ENCODE measurements around the gene CES2.

The CES2 gene

DNA sequence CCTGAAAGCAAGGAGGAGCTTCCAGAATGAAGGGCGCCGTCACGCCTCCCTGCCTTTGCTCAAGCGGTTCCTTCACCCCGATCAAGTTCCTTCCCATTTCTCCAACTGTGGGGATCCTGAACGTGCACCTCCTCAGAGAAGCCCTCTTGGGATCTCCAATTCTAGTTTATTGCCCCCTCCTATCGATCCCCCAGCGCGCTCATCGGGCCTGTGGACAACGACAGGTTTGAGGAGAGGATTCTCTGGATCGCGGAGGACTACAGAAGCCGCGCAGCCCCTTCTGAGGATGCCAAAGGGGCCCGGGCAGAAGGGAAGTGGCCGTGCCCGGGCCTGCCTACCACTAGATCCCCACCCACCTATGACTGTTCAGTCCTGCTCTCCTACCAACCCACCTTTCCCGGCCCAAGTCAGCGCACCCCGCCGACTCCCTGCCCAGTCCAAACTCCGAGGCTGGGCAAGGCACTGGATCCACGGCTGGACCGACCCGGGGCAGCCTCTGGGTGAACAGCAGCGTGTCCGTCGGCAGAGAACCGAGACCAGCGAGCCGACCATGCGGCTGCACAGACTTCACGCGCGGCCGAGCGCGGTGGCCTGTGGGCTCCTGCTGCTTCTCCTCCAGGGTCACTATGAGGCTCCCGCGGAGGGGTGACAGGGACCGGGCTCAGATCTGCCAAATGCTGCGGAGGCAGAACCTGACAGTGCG lies 13.0 kb downstream of the CES2 start:
- DNase-seq (ENCODE audit: low read depth) = no peak
- peak overlapping the region; percentile 58 for H3K4me3 ChIP-seq (ENCODE audit: low read depth, low read length)
- TF ChIP-seq, protein P1, sequence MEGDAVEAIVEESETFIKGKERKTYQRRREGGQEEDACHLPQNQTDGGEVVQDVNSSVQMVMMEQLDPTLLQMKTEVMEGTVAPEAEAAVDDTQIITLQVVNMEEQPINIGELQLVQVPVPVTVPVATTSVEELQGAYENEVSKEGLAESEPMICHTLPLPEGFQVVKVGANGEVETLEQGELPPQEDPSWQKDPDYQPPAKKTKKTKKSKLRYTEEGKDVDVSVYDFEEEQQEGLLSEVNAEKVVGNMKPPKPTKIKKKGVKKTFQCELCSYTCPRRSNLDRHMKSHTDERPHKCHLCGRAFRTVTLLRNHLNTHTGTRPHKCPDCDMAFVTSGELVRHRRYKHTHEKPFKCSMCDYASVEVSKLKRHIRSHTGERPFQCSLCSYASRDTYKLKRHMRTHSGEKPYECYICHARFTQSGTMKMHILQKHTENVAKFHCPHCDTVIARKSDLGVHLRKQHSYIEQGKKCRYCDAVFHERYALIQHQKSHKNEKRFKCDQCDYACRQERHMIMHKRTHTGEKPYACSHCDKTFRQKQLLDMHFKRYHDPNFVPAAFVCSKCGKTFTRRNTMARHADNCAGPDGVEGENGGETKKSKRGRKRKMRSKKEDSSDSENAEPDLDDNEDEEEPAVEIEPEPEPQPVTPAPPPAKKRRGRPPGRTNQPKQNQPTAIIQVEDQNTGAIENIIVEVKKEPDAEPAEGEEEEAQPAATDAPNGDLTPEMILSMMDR (IDR thresholded peaks at IDR 0.05; ENCODE audit: low read depth, low read length, missing control alignments) = no peak

DNA sequence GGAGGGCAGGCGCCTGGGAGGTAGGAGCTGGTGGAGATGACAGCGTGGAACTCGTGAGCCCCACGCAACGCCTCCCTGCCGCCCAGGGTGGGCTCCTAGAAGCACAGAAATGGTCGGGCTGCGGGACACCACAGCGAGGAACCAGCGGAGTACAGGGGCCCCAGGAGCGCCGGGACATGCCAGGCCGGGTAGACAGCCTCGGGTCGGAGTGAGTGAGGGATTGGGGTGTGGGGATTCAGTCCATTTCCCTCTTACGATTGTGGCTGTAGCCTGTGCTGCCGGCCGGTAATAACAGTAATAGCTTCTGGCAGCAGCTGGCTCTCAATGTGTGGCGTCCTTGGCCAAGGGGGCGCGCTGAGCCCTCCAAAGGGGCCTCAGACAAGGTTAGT lies 13.5 kb downstream of the CES2 start:
- H3K4me3 ChIP-seq (ENCODE audit: low read depth, low read length) = peak overlapping the region; percentile 58
- TF ChIP-seq, protein P1 (IDR thresholded peaks at IDR 0.05; ENCODE audit: low read depth, low read length, missing control alignments) = no peak
- DNase-seq (ENCODE audit: low read depth) = no peak

DNA sequence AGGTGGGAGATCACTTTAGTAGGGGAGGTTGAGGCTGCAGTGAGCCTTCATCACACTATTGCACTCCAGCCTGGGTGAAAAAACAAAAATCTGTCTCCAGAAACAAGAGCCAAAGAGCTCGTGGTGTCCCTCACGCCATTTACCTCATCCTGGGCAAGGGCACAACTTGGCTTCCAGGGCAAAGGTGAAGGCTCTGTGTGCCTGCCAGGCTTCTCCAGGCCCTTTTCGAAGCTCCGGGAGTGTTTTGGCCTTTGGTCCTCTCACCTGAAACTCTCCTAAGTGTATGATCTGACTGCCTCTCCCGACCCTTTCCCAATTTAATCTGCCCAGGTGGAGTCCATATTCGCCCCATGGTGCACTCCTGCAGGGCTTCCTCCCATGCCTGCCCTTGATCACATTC lies 14.2 kb downstream of the CES2 start:
- TF ChIP-seq, protein P1 (IDR thresholded peaks at IDR 0.05; ENCODE audit: low read depth, low read length, missing control alignments) = no peak
- DNase-seq (ENCODE audit: low read depth) = no peak

DNA sequence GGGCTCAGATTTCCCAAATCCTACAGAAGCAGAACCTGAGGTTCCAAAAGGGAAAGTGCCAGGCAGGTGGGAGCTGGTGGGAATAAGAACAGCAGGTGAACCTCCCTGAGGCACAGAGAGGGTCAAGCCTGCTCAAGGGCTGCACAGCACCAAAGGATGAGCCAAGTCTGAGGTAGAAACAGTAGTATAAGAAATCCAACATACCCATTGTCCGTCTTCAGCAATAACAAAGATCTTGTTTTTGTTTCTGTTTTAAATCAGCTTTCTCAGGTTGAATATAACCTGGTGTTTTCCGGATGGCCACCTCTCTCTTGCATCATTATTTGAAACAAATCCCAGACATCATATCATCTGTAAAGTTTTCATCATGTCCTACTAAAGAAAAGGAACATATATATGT lies 15.1 kb downstream of the CES2 start:
- DNase-seq (ENCODE audit: low read depth) = no peak
- H3K4me3 ChIP-seq (ENCODE audit: low read depth, low read length) = no peak overlapping the region
- TF ChIP-seq, protein P1 (IDR thresholded peaks at IDR 0.05; ENCODE audit: low read depth, low read length, missing control alignments) = no peak

More for the DNA sequence above, 14.2 kb downstream of the CES2 start:
- no peak overlapping the region for H3K4me3 ChIP-seq (ENCODE audit: low read depth, low read length)

DNA sequence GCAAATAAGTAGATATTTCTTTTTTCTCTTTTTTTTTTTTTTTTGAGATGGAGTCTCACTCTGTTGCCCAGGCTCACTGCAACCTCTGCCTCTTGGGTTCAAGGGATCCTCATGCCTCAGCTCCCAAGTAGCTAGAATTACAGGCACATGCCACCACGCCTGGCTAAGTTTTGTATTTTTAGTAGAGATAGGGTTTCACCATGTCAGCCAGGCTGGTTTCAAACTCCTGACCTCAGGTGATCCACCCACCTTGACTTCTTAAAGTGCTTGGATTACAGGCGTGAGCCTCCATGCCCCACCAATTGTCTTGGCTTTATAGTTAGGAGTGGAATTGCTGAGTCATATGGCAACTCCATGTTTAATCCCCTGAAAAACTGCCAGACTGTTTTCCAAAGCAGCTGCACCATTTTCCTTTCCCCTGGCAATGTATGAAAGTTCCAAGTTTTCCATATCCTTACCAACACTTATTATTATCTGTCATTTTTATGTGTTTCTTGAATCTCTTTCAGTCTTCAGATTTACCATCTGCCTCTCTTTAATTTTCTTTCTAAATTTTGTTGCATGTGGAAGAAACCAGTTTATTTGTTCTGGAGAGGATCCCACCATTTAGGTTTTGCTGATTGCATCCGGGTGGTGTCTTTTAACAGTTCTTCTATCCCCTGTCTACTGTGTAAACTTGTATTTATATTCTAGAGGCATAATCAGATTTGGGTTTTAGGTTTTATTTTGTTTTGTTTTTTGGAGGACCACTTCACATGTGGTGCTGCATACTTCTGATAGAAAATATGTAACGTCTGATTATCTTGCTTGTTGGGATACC lies 15.9 kb downstream of the CES2 start:
- TF ChIP-seq, protein P1 (IDR thresholded peaks at IDR 0.05; ENCODE audit: low read depth, low read length, missing control alignments) = no peak
- no peak overlapping the region for H3K4me3 ChIP-seq (ENCODE audit: low read depth, low read length)
- DNase-seq (ENCODE audit: low read depth) = no peak

DNA sequence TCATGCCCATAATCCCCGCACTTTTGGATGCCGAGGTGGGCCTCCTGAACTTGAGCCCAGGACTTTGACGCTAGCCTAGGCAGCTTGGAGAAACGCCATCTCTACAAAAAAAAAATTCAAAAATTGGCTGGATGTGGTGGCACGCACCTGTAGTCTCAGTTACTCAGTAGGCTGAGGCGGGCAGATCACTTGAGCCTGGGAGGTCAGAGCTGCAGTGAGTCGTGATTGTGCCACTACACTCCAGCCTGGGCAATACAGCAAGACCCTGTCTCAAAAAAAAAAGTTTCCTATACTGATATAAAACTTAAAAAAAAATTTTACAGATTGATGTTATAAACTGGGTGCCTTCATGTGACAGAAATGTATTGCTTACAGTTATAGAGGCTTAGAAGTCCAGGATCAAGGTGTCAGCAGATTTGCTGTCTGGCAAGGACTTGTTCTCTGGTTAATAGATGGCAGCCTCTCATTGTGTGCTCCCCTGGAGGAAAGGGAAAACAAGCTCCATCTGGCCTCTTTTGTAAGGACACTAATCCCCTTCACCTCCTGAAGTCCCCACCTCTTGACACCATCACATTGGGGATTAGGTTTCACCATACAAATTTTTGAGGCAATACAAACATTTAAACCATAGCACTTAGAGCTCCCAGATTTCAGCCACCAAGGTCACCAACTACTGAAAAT lies 17.3 kb downstream of the CES2 start:
- no peak overlapping the region for H3K4me3 ChIP-seq (ENCODE audit: low read depth, low read length)
- no peak for DNase-seq (ENCODE audit: low read depth)
- TF ChIP-seq, protein P1 (IDR thresholded peaks at IDR 0.05; ENCODE audit: low read depth, low read length, missing control alignments) = no peak
